HFFc6 (cell line): Measurements from ENCODE around the gene CEACAM1. TPM values are rescaled to one million over a fixed set of nuclear protein-coding genes. Genes with fewer than 3 reads are reported as not detected.

Experiments used
- DNase-seq: peaks from one replicate; pipeline ENCODE4 v3.0.0-alpha.2; 2018
- H3K27ac Mint-ChIP-seq: 2 replicates; pipeline ENCODE4 v1.8.0; 2020; ENCODE audit warnings: mild to moderate bottlenecking, mixed read lengths
- H3K27me3 Mint-ChIP-seq: 2 replicates; pipeline ENCODE4 v1.8.0; 2021; ENCODE audit warnings: mild to moderate bottlenecking, moderate library complexity, mixed read lengths; ENCODE audit not compliant: insufficient read depth
- H3K36me3 Mint-ChIP-seq: 2 replicates; pipeline ENCODE4 v1.8.0; 2021; ENCODE audit warnings: low read depth, mixed read lengths
- H3K4me1 Mint-ChIP-seq: 2 replicates; pipeline ENCODE4 v1.8.0; 2020; ENCODE audit warnings: low read depth, mixed read lengths
- H3K4me3 Mint-ChIP-seq: 2 replicates; pipeline ENCODE4 v1.8.0; 2020; ENCODE audit warnings: mild to moderate bottlenecking, moderate library complexity, mixed read lengths
- H3K9me3 Mint-ChIP-seq: 2 replicates; pipeline ENCODE4 v1.8.0; 2020; ENCODE audit warnings: mild to moderate bottlenecking, mixed read lengths
- long read RNA-seq: library from polyadenylated mRNA; unstranded; transcript quantifications from one replicate; pipeline ENCODE4 v2.0.0, GENCODE V29; 2019
- total RNA-seq, 6 experiments: library from RNA; stranded (reverse); fragmentation: NEBNext Ultra II Directional; extraction: Animal tissue kit (Norgen Biotek cat#: 25700); gene quantifications; 2 replicates in 1 of 6; 3 replicates in 5 of 6; pipeline ENCODE4 v1.2.3, GENCODE V29; 2021
- TF ChIP-seq, protein P1 (sequence below): fragments of 200-600 bp; sonication (generic); IDR thresholded peaks from 2 replicates; pipeline ENCODE4 v1.5.0; 2021; ENCODE audit warnings: antibody characterized with exemption, mild to moderate bottlenecking

The CEACAM1 gene
- not detected for total RNA-seq
- long read RNA-seq: 0 reads

DNA sequence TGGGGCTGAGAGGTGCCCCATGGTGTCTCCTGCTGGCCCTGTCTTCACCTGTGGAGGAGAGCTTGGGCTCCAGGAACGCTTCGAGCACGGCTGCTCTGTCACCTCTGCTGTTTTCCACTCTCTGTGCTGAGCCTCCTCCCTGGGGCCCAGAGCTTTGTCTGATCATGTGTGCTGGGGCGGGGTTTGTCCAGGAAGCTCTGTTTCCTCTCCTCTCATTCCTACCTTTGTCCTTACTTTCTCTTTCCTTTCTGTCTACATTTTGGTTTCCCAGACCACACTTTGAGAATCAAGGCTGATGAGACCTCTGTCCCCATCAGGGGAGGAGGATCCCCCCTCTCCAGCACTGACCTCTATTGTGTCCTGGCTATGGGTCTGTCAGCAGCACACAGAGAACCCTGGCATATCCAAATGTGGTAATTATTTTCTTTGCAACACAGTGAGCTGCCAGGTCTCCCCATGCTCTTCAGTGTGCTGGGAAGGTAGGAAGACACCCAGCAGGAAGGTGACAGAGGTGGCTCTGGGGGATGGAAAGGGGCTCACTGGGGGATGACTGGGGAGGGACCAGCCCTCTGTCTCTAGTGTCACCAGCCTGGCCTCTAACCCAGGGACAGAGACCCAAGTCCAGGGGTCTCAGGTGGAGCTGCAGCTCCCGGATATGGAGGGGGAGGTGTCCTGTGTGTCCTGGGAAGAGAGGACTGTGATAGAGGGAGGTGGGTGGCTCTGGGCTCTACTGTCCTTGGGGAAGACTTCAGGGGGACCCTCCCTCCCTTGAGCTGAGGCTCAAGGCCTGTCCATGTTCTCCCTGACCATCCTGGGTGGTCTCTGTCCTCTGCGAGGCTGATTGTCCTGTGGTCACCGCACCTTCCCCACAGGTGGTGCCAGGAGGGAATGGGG is at the start of gene CEACAM1:
CEACAM1 (minus strand) TSS at position 128 of the 894 bp plus-strand sequence; CDS start at position 21, 107 bp downstream.
- Mint-ChIP-seq H3K4me3 (no peak within 1 kb of the TSS), H3K27me3 (peaks cover 17% of the 10 kb centered on the region), H3K4me1 (peaks cover 7% of the 10 kb centered on the region)

DNA sequence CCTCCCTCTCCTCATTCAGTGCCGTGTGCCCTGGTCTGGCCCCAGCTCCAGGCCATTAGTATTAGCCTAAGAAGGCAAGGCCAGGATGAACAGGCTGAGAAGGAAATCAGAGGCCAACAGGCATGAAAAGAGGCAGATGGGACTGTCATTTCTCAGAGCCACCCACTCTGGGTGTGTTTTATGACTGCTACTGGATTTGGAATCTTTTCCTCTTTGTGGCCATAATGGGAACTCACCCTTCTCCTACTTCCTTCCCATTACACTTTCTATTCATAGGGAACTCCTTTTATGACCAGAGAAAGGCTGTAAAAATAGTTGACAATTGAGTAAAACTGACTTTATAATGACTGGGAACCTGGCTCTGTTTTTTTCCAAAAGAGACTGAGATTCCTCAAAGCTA is 48.7 kb upstream of the CEACAM1 start:
- Mint-ChIP-seq H3K9me3 (no peaks in the 10 kb centered on the region), H3K27me3 (peaks cover 21% of the 10 kb centered on the region), H3K4me1 (no peaks in the 10 kb centered on the region), H3K36me3 (no peaks in the 10 kb centered on the region), H3K27ac (no peak overlapping the region), H3K4me3 (no peak overlapping the region)
- no peak for DNase-seq
- TF ChIP-seq, protein P1, sequence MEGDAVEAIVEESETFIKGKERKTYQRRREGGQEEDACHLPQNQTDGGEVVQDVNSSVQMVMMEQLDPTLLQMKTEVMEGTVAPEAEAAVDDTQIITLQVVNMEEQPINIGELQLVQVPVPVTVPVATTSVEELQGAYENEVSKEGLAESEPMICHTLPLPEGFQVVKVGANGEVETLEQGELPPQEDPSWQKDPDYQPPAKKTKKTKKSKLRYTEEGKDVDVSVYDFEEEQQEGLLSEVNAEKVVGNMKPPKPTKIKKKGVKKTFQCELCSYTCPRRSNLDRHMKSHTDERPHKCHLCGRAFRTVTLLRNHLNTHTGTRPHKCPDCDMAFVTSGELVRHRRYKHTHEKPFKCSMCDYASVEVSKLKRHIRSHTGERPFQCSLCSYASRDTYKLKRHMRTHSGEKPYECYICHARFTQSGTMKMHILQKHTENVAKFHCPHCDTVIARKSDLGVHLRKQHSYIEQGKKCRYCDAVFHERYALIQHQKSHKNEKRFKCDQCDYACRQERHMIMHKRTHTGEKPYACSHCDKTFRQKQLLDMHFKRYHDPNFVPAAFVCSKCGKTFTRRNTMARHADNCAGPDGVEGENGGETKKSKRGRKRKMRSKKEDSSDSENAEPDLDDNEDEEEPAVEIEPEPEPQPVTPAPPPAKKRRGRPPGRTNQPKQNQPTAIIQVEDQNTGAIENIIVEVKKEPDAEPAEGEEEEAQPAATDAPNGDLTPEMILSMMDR: no peak

More for the DNA sequence above, at the start of gene CEACAM1:
- H3K9me3 Mint-ChIP-seq: no peaks in the 10 kb centered on the region
- no peak within 1 kb of the TSS for H3K27ac Mint-ChIP-seq
- H3K36me3 Mint-ChIP-seq: no peaks in the 10 kb centered on the region
- TF ChIP-seq, protein P1: no peak
- no peak for DNase-seq

DNA sequence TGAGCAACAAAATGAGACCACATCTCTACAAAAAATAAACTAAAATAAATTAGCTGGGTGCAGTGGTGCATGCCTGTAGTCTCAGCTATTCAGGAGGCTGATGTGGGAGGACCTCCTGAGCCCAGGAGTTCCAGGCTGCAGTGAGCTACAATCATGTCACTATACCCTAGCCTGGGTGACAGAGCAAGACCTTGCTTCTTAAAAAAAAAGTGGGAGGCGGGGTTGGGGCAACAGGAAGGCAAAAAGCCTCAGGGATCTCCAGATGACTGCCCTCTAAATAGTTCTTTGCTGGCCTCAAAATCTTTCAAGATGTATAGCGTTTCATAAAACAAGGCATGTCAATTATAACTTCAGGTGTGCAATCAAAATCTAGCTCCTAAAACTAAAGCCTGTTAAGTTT is 48.0 kb upstream of the CEACAM1 start:
- TF ChIP-seq, protein P1: no peak
- no peaks in the 10 kb centered on the region for H3K36me3 Mint-ChIP-seq
- no peaks in the 10 kb centered on the region for H3K9me3 Mint-ChIP-seq
- peaks cover 23% of the 10 kb centered on the region for H3K27me3 Mint-ChIP-seq
- no peaks in the 10 kb centered on the region for H3K4me1 Mint-ChIP-seq
- DNase-seq: no peak
- H3K27ac Mint-ChIP-seq: no peak overlapping the region
- no peak overlapping the region for H3K4me3 Mint-ChIP-seq

DNA sequence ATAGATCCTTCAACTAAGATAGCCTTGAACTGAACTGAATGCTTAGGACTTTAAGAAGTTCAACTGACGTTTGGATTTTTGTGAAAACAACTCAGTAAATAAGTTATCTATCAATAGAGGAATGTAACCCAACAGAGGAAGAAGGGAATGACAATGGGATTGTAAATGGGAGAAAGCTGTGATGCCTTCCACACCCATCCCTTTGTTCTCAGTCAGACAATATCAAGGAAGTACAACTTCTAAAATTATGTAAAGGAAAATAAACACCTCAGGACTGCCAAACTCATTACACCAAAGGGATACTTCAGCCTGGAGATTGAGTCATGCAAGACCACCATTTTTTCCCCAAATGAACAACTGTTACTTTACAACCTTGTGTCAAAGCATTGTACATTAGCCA is 45.4 kb upstream of the CEACAM1 start:
- H3K27ac Mint-ChIP-seq: no peak overlapping the region
- H3K4me1 Mint-ChIP-seq: no peaks in the 10 kb centered on the region
- H3K36me3 Mint-ChIP-seq: no peaks in the 10 kb centered on the region
- H3K27me3 Mint-ChIP-seq: peaks cover 40% of the 10 kb centered on the region
- TF ChIP-seq, protein P1: no peak
- no peak for DNase-seq
- H3K9me3 Mint-ChIP-seq: no peaks in the 10 kb centered on the region
- H3K4me3 Mint-ChIP-seq: no peak overlapping the region

DNA sequence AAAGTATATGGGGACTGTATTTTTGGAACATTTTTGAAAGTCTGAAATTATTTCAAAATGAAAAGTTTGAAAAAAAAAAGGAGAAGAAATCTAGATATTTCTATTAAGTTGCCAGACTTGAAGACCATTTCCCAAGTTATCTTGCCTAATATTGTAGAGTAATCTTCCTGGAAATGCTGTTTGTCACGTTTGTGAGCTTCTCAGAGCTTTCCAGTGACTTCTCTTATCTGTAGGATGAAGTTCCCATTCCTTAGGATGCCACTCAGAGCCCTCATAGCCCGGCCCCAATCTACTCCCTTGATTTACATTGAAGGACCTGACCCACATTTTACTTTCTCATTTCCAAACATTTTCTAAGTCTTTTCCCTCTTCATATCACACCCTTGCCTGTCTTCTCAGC is 42.8 kb upstream of the CEACAM1 start:
- Mint-ChIP-seq H3K27me3 (peaks cover 39% of the 10 kb centered on the region), H3K4me1 (no peaks in the 10 kb centered on the region), H3K4me3 (no peak overlapping the region), H3K27ac (no peak overlapping the region), H3K36me3 (no peaks in the 10 kb centered on the region), H3K9me3 (no peaks in the 10 kb centered on the region)
- TF ChIP-seq, protein P1: no peak
- no peak for DNase-seq
